Measurements from ENCODE around the gene MICALL2. TPM values are rescaled to one million over a fixed set of nuclear protein-coding genes. Genes with fewer than 3 reads are reported as not detected.

The MICALL2 gene
- total RNA-seq, 1 donor from 2014 or later = 166 TPM

GRCh38 chr7:1468203-1468602, 8.9 kb upstream of the MICALL2 start:
- no peak for DNase-seq (ENCODE audit: low spot score)

GRCh38 chr7:1466524-1467271, 7.4 kb upstream of the MICALL2 start:
- DNase-seq (ENCODE audit: low spot score) = peak; percentile 70

DNA sequence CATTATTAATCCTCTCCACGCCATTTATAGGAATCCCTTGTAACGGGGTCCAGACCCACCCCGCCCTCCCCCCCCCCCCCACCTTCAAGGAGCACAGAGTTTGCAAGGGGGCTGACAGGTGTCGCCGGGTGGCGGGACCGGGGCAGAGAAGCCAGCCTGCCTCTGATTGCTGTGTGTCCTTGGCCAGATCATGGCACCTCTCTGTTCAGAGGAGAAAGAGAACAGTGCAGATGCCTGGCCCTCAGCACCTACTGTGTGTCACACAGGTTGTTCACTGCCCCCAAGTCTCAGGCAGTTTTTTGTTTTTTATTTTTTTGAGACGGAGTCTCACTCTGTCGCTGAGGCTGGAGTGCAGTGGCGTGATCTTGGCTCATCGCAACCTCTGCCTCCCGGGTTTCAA, 5.4 kb upstream of the MICALL2 start:
- no peak for DNase-seq (ENCODE audit: low spot score)

- peak; percentile 40 for DNase-seq (ENCODE audit: low spot score)
Observed at GRCh38 chr7:1463676-1464223, 4.5 kb upstream of the MICALL2 start.

DNA sequence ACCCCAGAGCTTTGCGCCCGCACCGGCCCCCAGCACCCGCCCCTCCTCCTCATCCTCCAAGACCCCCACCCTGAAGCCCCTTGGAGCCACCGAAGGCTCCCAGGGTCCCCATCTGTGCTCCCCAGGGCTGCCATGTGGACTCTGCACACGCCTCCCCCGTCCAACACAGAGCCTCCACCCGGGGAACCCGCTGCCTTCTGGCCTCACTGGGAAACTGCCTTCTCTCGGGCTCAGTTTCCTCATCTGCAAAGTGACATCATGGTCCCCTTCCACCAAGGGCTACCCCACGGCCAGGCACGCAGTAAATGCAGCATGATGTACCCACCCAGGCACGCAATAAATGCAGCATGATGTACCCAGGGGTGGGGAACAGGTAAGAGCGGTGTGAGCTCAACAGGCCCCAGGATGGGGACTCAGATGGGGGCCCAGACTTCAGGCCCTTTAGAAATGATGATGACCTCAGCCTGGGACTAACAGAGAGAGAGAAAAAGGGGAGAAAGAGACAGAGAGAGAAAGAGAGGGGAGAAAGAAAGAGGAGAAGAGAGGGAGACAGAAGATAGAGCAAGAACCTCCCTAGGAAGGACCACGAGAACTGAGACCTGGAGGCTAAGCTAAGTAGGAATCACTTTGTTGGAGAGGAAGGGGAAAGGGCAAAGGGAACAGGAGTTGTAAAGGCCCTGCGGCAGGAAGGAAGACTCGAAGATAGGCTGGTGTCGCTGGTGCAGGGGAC, 2.5 kb upstream of the MICALL2 start:
- no peak for DNase-seq (ENCODE audit: low spot score)

- DNase-seq (ENCODE audit: low spot score) = peak; percentile 75
Observed at GRCh38 chr7:1460821-1461645, 1.8 kb upstream of the MICALL2 start.

DNA sequence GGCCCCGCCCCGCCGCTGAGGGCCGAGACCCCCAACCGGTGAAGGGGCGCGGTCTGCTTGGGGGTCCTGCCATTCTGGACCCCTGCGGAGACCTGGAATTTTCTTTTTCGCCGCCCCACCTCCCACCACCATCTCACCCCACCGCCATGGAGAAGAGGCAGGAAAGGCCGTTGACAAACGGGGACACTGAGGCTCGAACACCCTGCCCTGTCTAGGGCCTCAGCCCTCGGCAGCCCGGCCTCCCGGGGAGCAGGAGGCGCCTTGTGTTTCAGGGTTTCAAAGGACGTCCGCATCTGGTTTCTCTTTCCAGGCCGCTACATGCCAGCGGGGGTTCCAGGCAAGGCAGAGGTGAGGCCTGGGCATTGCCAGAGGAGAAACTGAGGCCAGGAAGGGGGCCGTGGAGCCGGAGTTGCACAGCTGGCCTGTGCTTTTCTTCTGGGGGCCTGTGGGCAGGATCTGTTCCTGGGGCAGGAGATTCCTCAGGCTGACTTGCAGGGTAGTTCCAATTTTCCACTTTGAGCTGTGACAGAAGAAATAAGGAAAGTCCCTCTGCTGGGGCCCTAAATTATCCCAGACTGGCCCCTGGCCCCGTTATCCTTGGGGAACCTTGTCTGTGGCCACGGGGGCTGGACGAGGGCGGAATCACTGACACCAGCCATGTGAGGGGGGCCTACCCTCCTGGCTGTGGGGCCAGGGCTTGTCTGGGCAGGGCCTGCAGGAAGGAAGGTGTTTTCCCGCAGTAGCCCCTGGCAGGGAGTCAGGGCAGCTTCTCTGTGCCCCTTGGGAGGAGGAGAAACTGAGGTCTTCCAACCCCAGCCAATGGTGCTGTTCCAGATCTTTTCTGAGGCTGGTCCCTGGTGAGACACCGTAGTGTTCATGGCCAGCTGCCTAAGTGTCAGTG, 900 bp upstream of the MICALL2 start:
- peak; percentile 24 for DNase-seq (ENCODE audit: low spot score)

- peak; percentile 99 for DNase-seq (ENCODE audit: low spot score)
Observed at GRCh38 chr7:1459512-1459892, 232 bp upstream of the MICALL2 start.

DNA sequence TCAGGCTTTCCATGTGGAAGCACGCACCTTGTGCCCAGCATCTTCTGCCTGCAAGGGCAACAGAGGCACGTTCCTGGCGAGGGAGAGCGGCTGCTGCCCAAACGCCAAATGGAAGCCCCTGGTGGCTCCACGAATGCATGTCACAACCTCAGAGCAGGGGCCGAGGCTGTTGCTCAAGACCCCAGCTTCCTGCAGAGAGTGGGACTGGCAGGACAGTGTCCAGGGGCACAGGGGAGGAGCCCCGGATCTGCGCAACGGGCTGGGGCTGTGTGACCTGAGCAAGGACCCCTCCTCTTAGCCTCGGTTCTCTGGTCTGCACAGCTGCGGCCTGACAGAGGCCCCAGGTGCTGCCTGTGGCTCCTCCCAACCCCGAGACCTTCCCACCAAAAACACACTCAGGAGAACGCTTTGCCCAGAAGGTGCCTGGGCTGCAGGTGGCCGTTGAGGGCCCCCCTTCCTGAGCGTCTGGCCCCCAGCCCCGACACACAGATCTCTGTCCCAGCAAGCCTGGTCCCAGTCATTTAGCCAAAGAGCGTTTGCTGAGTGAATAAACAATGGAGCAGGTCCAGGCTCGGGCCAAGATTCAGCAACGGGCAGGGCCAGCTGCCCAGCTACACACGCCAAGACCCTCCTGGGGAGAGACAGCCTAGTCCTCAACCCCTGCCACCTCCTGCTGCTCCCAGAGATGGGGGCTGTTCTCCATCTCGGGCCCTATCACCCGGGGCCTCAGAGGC, 1.2 kb downstream of the MICALL2 start:
- DNase-seq (ENCODE audit: low spot score) = no peak

- no peak for DNase-seq (ENCODE audit: low spot score)
Observed at GRCh38 chr7:1457059-1457948, 2.0 kb downstream of the MICALL2 start.

DNA sequence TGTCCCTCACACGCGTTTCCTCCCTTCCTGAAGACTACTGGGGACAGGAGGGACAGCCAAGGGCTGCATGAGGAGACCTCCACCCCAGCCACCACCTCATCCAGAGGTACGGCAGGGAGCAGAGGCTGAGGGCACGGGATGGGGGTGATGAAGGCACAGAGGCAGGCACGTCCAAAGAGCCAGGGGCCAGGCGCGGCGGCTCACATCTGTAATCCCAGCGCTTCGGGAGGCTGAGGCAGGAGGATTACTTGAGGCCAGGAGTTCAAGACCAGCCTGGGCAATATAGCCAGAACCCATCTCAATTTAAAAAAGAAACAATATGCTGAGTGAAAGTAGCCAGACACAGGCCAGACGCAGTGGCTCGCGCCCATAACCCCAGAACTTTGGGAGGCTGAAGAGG, 3.3 kb downstream of the MICALL2 start:
- no peak for DNase-seq (ENCODE audit: low spot score)

DNA sequence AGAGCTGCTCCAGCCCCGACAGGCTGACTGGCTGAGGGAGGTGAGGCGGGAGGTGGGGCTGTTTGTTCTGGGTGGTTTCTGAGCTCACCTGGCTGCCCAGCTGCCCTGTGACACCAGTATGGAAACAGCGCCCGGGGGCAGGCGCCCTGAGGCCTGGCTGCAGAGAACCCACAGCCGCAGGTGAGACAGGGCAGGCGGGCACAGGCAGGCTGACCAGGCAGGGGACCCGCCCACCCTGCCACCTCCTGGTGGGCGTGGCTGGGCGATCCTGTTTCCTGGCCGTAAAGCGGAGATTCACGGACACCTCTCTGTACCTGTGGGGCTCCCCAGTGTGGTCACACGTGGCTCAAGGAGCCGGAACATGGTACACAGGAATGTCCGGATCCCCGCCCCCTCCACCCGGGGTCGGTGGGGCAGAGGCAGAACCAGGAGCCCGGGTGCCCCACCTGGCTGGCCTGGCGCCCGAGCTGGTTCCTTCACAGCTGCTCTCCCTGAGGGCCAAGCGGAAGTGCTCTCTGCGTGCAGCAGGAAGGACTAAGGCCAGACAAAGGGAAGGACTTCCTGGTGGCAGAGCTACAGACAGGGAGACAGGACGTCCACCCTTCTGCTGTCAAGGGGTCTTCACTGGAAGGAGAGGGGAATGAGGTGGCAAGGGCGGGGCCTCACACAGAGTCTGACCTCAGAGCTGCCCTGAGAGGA, 3.9 kb downstream of the MICALL2 start:
- DNase-seq (ENCODE audit: low spot score) = peak; percentile 74

DNA sequence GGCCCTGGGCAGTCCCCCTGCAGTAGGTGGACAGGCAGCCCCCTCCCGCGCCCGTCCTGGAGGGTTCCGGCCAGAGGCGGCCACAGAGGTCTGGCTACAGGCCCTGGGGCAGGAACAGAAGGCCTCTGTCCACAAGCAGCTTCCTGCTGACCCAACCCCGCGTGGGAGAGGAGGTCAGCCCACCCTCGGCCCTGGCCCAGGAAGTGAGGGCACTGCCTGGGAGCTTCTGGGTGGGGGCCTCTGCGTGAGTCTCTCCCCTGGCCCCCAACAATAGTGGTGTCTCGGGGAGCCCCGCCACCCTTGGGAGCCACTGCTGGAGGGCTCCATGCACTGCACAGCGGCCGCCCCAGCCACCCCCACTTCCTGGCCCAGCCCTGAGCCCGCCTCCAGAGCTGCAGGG, 4.7 kb downstream of the MICALL2 start:
- DNase-seq (ENCODE audit: low spot score) = no peak

GRCh38 chr7:1452205-1452604, 7.1 kb downstream of the MICALL2 start:
- DNase-seq (ENCODE audit: low spot score) = no peak

GRCh38 chr7:1450987-1451386, 8.3 kb downstream of the MICALL2 start:
- DNase-seq (ENCODE audit: low spot score) = no peak

- DNase-seq (ENCODE audit: low spot score) = no peak
Observed at GRCh38 chr7:1450431-1450830, 8.8 kb downstream of the MICALL2 start.

- DNase-seq (ENCODE audit: low spot score) = no peak
Observed at GRCh38 chr7:1449951-1450350, 9.3 kb downstream of the MICALL2 start.

- no peak for DNase-seq (ENCODE audit: low spot score)
Observed at GRCh38 chr7:1449501-1449900, 9.8 kb downstream of the MICALL2 start.

DNA sequence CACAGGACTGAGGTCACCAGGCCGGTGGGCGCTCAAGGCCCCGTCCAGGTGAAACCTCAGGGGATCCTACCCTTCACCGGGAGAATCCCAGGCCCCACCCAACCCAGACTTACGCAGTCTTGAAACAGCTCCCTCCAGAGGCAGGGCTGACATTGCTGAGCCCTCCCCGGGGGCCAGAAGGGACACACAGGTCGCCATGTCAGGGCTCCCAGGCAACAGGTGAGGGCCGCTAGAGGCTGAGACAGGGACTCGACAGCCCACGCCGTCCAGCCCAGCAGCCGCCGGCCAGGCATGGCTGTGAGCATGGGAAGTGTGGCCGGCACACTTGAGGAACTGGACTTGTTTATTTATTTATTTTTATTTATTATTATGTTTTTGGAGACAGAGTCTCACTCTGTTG, 10.3 kb downstream of the MICALL2 start:
- DNase-seq (ENCODE audit: low spot score) = no peak

All from mucosa of gallbladder (tissue), 1 donor.